Activated CD8-positive, alpha-beta memory T cell treated with anti-CD3 and anti-CD28 coated beads for 36 hours (primary cell): ENCODE results near the gene TMEM127. TPM values are rescaled to one million over a fixed set of nuclear protein-coding genes. Genes with fewer than 3 reads are reported as not detected.

Experiments used
- CTCF ChIA-PET: fragments of 350-600 bp; sonication (Branson Sonifier 250); formaldehyde crosslinking; loops from one replicate; lab custom pipeline; 2021; ENCODE audit warnings: antibody characterized with exemption; lab: Charles Lee
- POLR2A ChIA-PET: fragments of 350-600 bp; sonication (Branson Sonifier 250); formaldehyde crosslinking; loops from one replicate; lab custom pipeline; 2021; ENCODE audit warnings: antibody characterized with exemption; lab: Charles Lee
- total RNA-seq, 2 experiments: library from RNA; stranded (reverse); gene quantifications; one replicate each; pipeline ENCODE4 v1.2.3, GENCODE V29; 2021

The TMEM127 gene
- total RNA-seq, 2 experiments from 2014 or later, result 24.6 to 27.4 TPM

GRCh38 chr2:96201338-96201737 is 64.5 kb downstream of the TMEM127 start:
- ChIA-PET CTCF (interaction anchor here (0.7 to 1.1 kb wide), 3 partner anchors 8 to 357 kb away, joined by 3 read pairs; no protein-coding TSS in a partner anchor), POLR2A (no interaction called here)

GRCh38 chr2:96198921-96199320 is 66.9 kb downstream of the TMEM127 start:
- POLR2A ChIA-PET, result interaction anchor here (0.6 kb wide), 1 partner anchor 9 kb away, joined by 4 read pairs; no protein-coding TSS in a partner anchor
- CTCF ChIA-PET, result interaction anchor here (1.4 kb wide), 1 partner anchor 24 kb away, joined by 3 read pairs; no protein-coding TSS in a partner anchor

Other genes starting within 250 kb of the TMEM127 start
- 10 to 100 TPM; 35.4 to 37.9 TPM for gene GPAT2, start 231.1 kb downstream of the TMEM127 start, total RNA-seq
- under 1 TPM; 0.25 to 0.34 TPM for gene ADRA2B, start 149.4 kb downstream of the TMEM127 start, total RNA-seq
- gene ASTL, start 127.5 kb downstream of the TMEM127 start, total RNA-seq, result 10 to 100 TPM; 18.1 to 19.3 TPM
- gene DUSP2, start 120.6 kb downstream of the TMEM127 start, total RNA-seq, result 100 to 1,000 TPM; 297 to 298 TPM
- 100 to 1,000 TPM; 241 to 248 TPM for gene STARD7, start 57.2 kb downstream of the TMEM127 start, total RNA-seq
- gene CIAO1, start 228 bp upstream of the TMEM127 start, total RNA-seq, result 10 to 100 TPM; 76.7 to 76.8 TPM
- 100 to 1,000 TPM; 193 to 200 TPM for gene SNRNP200, start 39.5 kb upstream of the TMEM127 start, total RNA-seq
- 10 to 100 TPM; 59.8 to 60.7 TPM for gene ITPRIPL1, start 59.3 kb upstream of the TMEM127 start, total RNA-seq
- 10 to 100 TPM; 71.9 to 73.9 TPM for gene NCAPH, start 69.8 kb upstream of the TMEM127 start, total RNA-seq
- gene NEURL3, start 239.4 kb upstream of the TMEM127 start, total RNA-seq, result under 1 TPM; 0.10 to 0.13 TPM